ENCODE results near the gene RPL12. TPM values are rescaled to one million over a fixed set of nuclear protein-coding genes. Genes with fewer than 3 reads are reported as not detected.

The RPL12 gene
- total and polyA plus RNA-seq, 2 donors (not counting 1 experiment from before 2014, with no cell fraction given) = 1,334 to 3,459 TPM

GRCh38 chr9:127445851-127446712 is 5.1 kb downstream of the RPL12 start:
- ChIA-PET POLR2A (no interaction called here), CTCF (no interaction called here)
- Mint-ChIP-seq H3K27me3 (no peaks in the 10 kb centered on the region), H3K27ac (peak overlapping the region; percentile 41), H3K9me3 (ENCODE audit: insufficient read depth) (no peaks in the 10 kb centered on the region), H3K4me3 (no peak overlapping the region), H3K4me1 (peaks cover 32% of the 10 kb centered on the region)
- Histone ChIP-seq H4K20me1 (ENCODE audit: control insufficient read depth, insufficient read depth, low read length, poor library complexity, severe bottlenecking) (peaks cover 47% of the 10 kb centered on the region), H3K9ac (ENCODE audit: low read length) (no peak overlapping the region), H3K4me1 (ENCODE audit: control insufficient read depth in 2 of 2, insufficient read depth in 2 of 2, low read length in 2 of 2) (peaks cover 14 to 20% of the 10 kb centered on the region in 2 donors), H2AFZ (ENCODE audit: insufficient read depth, low read depth, low read length, poor library complexity, severe bottlenecking) (no peak overlapping the region), H3K27me3 (replicated peaks in 1 of 4; ENCODE audit: control extremely low read depth in 1 of 4, control insufficient read depth in 3 of 4, insufficient read depth in 4 of 4, low read length in 3 of 4) (no peaks in the 10 kb centered on the region), H3K27ac (ENCODE audit: low read length in 2 of 2) (peak overlapping the region in 1 of 2 donors; percentile 23), H3K4me2 (replicated peaks; ENCODE audit: low read depth, low read length, poor library complexity, severe bottlenecking) (no peak overlapping the region), H3K36me3 (replicated peaks in 1 of 2; ENCODE audit: control extremely low read depth in 1 of 2, control insufficient read depth in 1 of 2, extremely low read depth in 1 of 2, insufficient read depth in 2 of 2, low read length in 1 of 2) (peaks cover 4 to 80% of the 10 kb centered on the region in 2 experiments), H3K9me3 (ENCODE audit: control extremely low read depth in 1 of 3, control insufficient read depth in 2 of 3, insufficient read depth in 1 of 3, low read length in 2 of 3) (peaks cover 0 to 6% (median 0%) of the 10 kb centered on the region in 3 donors), H3K79me2 (ENCODE audit: control insufficient read depth, insufficient read depth, low read length) (peaks cover 12% of the 10 kb centered on the region), H3K4me3 (ENCODE audit: control extremely low read depth in 1 of 5, extremely low read depth in 1 of 5, insufficient read depth in 1 of 5, low read depth in 2 of 5, low read length in 4 of 5) (no peak overlapping the region)
- intact Hi-C loops (cut with micrococcal nuclease) = no loop called here
- no peak for DNase-seq
- ATAC-seq (ENCODE audit: low read depth) = no peak
- TF ChIP-seq CTCF (IDR thresholded peaks at IDR 0.05) (no peak), EZH2 (IDR thresholded peaks at IDR 0.05; ENCODE audit: borderline replicate concordance, insufficient read depth, low read depth, low read length, poor library complexity, severe bottlenecking) (no peak)
- 71% methylated on average over 2 of the region's 4 CpGs for WGBS (ENCODE audit: insufficient coverage)
